ENCODE results near the gene LIPE.
A peak's percentile ranks its signal among the peaks of the same experiment; 100 is the strongest.

LIPE gene

DNA sequence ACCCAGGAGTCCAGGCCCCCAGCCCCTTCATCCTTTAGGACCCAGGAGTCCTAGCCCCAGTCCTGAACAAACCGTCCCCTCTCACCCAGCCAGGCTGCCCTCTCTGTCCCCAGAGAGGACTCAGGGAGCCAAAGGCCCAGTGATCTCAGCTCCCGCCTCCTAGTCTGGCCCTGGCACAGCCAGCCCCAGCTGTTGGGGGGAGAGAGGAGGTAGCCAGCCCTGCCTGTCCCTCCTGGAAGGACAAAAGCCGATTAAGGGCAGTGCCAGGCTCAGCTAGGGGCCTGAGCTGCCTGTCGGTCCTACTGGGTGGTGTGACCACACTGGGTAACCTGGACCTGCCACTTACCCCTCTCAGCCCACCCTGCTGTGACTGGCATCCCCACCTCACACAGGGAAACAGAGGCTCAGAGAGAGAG lies 14.5 kb downstream of the LIPE start:
- DNase-seq (ENCODE audit: low read depth): no peak

DNA sequence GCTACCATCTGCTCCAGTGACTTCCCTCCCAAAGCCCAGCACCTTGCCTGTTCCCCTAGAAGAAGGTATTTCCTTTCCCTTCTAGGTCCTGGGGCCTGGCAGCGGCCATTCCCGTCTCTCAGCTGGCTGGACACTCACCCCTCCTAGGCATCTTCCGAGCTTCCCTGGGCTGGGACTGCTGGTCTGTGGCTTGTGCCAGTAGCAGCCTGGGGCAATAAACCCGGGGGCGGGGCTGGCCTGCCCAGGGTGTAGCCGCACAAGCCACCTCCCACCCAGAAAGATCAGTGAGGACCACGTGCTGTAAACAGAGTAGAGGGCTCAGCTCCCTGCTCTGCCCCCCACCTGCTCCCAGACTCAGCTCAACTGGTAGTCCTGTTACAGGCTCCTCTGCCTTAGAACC lies 15.0 kb downstream of the LIPE start:
- DNase-seq (ENCODE audit: low read depth): no peak

DNA sequence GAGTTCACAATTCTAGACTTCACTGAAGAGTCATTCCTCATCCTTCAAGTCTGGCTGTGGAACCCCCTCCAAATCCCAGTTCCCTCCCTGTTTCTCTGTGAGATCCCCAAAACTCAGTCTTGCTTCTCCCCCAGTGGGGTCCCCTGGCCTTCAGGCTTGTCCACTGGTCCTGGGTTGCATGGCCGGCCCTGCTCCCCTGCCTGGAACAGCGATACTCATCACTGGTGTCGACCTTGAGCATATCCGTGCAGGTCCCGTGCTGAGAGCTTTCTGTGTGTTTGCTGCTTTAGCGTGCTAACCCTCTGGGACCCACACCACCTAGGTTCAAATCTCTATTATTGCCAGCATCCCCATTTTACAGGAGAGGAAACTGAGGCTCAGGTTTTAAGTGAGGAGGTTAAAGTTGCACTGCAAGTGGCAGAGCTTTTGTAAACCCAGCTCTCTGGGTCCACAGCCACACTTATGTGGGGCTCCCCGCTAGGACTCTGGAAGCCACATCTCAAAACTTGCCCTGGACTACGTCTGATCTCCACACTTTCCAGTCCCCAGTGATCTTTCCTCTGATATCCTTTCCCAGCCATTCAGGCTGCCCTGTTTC lies 15.5 kb downstream of the LIPE start:
- DNase-seq (ENCODE audit: low read depth): no peak

DNA sequence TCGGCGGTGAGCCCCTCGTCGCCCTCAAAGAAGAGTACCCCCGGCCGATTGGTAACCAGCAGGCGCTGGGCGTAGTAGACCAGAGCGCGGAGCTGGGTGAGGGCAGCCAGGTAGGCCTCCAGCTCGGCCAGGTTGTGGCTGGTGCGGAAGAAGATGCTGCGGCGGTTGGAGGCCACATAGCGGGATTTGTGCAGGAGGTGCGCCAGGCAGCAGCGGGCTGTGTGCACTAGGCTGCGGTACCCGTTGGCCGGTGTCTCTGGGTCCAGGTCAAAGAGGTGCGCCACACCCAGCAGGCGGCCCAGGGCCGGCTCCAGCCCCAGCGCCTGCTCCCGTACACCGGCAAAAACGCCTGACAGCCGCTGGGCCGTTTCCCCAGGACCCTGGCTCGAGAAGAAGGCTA lies 16.8 kb downstream of the LIPE start:
- no peak for DNase-seq (ENCODE audit: low read depth)

DNA sequence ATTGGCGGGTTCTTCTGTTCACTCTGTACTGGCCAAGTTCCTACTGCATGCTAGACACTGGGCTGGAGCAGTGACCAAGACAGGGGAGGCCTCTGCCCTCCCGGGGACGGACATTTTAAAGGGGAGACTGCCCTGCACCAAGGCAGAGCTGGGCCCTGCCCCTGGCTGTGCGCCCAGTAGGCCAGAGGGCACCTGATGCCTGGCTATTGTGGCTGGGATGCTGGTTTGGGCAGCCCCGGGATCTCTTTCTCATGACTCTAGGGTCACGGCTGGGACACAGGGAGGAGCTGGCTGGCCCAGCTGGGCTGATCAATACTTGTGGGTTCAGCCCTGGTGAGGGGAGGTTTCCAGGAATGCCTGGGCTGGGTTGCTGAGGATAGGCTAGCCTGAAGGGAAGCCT lies 17.7 kb downstream of the LIPE start:
- DNase-seq (ENCODE audit: low read depth): no peak

DNA sequence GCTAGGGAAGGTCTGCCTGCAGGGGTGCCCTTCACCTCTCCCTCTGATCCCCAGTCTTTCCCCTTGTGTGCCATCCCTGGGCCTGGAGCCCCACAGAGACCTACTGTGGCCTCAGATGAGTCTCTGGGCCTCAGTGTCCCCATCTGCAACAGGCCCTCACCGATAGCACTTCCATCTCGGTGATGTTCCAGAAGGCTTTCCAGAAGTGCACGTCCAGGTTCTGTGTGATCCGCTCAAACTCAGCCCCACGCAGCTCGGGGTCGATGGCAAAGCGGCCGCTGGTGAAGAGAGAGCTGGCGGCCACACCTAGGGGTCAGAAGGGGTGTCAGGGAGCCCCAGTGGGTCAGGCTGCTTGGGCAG lies 19.4 kb downstream of the LIPE start:
- DNase-seq (ENCODE audit: low read depth): no peak

DNA sequence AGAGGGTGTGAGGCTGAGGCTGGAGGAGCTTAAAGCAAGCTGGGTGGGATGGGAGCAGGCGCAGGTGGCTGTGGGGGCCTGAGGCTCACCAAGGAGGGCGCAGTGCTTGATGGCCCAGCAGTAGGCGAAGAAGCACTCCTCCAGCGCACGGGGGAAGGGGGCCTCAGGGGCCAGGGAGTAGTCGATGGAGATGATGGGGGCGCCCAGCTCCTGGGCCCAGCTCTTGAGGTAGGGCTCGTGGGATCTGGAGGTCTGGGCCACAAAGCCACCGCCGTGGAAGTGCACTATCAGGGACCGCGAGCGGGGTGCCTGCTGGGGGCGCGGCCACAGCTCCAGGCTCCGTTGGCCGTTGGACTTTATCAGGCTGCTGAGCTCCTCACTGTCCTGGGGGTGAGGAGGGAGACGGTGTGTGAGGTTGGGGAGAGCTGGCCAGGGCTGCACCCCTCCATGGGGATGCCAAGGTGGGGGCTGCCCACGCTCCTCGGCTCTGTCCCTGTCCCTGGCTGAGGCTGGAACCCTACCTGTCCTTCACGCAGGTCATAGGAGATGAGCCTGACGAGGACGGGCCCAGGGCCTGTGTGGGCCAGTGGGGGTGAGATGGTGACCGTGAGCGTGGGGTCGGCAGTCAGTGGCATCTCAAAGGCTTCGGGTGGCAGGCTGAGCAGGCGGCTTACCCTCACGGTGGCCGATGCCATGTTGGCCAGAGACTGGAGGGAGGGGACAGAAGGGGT lies 19.9 kb downstream of the LIPE start:
- no peak for DNase-seq (ENCODE audit: low read depth)

DNA sequence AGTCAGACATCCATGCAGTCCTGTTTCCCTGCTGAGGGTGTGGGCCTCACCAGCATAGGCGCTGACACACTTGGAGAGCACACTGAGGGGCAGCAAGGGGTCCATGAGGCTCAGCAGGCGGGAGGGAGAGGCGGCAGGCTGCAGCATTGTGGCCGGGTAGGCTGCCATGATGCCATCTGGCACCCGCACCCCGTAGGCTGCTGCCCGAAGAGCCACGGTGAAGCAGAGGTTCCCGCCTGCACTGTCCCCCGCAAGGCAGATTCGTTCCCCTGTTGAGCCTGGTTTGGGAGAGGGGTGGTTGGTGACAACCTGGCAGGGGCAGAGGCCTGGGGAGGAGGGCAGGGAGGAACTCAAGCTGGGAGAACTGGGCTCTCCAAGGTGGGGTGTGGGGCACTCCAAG lies 21.1 kb downstream of the LIPE start:
- DNase-seq (ENCODE audit: low read depth): no peak

DNA sequence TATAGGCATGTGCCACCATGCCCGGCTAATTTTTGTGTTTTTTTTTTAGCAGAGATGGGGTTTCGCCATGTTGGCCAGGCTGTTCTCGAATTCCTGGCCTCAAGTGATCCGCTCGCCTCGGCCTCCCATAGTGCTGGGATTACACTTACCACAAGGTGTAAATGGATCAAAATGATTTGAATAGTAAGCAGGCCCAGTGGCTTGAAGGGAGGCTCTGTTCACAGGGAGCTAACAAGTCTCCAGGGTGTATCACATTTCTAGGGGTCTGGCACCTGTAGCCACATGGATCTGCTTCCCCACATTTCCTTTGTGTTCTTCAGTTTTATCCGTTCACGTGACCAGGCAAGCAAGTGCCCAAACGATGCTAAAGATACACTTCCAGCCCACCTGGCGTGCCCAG lies 23.6 kb downstream of the LIPE start:
- no peak for DNase-seq (ENCODE audit: low read depth)

DNA sequence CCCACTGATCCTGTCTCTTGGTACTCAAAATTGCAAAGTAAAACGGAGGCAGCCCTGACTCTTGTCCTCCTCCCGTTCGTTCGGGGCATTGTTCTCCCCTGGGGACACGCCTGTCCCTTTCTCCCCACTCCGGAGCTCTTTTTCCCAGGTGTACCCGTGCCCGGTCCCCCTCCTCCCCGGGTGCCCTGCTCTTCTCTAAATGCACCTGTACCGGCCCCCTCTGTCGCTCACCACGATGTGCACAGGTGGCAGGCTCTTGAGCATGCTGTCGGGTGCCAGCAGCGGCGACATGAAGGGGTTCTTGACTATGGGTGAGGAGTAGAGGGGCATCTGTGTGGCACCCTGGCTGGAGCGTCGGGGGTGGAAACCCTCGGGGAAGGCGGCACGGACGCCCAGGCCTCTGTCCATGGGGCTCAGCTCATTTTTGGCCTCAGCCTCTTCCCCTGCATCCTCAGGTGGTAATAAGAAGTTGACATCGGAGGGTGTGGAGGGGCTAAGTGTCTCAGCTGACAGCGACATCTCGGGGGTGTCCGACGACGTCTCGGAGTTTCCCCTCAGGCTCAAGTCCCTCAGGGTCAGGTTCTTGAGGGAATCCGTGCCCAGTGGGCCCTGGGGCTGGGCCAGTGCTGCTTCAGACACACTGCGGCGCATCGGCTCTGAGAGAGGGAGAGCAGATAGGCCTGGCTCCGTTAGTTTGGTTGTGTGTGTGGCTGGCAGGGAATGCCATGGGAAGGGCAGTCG lies 24.6 kb downstream of the LIPE start:
- DNase-seq (ENCODE audit: low read depth): no peak

DNA sequence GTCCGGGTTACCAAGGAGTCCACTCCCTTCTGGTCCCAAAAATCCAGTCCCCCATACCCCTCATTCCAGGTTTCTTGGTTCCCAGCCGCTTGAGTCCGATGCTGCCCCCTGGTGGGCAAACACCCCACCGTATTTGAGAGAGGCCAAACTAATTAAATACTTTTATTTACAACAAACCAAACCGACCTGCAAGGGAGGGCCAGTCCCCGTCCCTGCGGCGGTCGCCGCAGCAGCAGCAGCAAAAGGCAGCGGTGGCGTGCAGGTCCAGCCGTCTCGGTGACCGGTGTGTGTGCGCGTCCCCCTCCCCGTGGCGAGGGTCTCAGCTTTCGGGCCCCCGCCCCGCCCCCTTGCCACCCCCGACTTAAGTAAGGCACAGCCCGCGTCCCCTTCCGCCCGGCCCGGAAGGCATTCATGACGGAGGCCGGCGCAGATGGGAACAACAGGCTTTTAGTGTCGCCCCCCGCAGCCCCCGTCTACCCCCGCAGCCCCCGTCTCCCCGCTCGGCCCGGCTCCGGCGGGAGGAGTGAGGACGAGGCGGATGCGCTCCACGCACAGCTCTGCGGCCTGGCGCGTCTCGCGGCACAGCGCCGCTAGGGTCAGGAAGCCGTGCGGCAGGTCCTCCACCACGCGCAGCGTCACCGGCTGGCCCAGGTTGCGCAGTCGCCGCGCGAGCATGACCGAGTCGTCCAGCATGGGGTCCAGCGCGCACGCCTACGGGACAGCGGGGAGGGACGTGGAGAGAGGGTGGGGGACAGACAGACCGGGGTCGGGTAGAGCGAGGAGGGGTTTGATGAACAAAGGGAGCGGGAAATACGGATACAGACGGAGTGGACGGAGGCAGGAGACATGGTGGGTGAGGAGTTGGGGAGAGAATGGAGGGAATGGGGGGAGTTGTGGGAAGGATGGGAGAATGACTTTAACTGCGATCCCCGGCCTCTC lies 25.6 kb downstream of the LIPE start:
- DNase-seq (ENCODE audit: low read depth): peak; percentile 70

DNA sequence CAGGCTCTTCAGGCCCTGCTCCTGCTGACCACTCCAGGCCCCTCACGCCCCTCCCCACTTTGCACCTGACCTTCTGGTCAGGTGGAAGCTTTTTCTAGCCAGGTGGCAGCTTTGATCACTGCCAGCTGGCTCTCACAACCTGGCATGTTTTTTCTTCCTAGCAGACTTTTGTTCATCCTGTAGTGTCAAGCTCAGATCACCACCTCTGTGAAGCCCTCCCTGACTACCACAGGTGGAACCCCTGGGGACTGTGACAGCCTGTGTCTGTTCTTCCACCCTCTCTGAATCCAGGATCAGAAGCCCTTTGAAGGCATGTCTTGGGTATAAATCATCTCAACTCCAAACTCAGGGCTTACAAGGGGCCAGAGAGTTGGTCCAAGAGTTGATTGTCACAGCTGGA lies 26.8 kb downstream of the LIPE start:
- no peak for DNase-seq (ENCODE audit: low read depth)

DNA sequence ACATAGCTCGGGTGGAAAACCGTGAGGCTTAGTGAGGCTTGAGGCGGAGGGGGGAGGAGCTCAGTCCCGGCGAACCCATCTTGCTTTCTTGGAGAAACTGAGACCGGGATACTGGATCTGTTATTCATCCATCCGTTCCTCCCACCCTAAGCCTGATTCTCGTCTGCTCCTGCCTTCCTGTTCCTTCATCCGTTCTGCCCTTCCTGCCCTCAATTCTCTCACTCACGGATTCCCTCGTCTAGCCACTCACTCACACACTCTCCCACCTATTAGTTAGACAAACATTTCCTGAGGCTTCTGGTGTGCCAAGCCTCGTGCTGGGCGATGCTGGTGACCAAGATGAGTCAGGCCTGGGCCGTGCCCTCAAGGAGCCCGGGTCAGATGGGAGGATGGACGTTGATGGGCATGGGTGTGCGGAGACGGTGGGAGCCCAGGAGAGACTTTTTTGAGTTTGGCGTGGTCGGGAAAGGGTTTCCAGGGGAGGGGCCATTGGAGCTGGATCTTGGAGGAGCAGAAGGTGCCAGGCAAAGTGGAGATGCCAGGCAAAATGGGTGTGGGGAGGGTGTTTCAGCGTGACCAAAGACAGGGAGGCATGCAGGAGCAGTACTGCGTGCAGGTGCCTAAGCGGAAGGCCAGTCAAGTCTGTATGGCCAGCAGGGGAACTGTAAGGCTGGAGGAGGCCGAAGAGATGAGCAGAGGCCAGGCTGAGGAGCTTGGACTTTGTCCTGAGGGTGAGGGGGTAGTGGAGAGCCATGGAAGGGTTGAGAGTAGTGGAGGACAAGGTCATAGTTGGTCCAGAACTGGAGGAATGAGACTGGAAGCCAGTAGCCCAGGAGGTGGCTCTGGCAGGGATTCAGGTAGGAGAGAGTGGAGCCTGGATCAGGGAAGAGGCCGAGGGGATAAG lies 29.7 kb downstream of the LIPE start:
- no peak for DNase-seq (ENCODE audit: low read depth)

DNA sequence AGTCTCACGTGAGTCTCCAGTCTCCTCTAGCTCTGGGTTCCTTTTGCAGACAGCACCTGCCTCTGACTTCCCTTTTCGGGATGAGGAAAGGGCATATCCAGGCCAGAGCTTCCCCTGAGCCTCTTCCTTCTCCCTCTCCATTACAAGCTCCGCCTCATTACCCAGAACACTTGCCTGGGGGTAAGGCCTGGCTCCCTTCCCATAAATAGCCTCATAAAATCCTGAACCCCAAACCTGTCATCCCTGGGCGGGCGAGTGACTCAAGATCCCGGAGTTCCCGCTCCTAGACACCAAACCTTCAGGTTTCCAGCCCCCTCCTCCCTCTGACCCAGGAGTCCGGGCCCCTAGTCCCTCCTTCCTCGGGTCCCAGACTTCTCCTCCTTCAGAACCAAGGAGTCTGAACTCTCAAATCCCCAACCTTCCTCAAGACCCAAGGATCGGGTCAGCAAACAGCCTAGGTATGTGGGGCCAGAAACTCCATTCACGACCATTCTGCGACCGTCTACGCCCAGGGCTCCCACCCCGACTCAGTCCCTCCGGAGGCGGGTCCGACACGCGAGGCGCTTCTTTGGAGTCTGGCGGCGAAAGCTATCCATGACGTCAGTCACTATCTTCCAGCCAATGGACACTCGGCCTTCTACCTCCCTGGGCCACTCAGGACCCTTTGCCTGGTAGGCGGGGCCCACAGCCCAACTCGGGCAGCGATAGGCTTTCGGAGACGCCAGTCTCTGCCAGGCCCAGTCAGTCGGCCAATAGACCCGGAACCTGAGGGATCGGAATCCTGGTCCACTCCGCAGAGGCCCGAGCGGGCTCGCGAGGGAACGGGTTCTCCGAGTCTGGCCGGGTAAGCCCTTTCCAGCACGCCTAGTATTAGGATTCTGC lies 30.6 kb downstream of the LIPE start:
- peak; percentile 99 for DNase-seq (ENCODE audit: low read depth)

DNA sequence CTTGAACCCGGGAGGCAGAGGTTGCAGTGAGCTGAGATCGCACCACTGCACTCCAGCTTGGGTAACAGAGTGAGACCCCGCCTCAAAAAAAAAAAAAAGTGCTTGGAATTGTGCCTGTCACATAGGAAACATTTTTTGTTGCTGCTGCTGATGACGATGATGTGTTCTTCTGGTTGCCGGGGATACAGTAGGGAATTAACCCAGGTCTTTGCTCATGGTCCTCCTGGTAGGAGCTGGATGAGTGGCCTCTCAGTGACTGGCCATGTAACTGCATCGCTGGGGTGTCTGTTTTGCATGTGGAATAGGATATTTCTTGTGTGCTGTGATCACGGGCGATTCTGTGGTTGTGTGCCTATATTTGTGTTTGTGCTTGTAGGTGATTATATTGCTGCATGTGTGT lies 32.4 kb downstream of the LIPE start:
- no peak for DNase-seq (ENCODE audit: low read depth)

DNA sequence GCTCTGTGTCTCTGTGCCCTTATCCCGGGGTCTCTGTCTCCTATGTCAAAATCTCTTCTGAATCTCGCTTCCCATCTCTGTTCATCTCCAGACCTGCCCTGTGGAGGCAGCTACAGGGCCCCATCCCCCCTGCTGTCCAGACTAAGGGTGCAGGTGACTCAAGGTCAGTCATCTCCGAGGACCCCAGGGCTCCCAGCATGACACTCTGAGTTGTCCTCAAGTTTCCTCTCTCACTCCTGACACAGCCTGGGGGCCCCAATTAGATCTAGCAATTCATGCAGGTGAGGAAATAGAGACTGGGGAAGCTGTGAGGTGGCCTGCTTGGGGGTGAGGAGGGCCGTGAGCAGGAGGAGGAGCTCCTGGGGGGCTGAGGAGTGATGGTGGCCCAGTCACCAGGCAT lies 35.0 kb downstream of the LIPE start:
- no peak for DNase-seq (ENCODE audit: low read depth)

DNA sequence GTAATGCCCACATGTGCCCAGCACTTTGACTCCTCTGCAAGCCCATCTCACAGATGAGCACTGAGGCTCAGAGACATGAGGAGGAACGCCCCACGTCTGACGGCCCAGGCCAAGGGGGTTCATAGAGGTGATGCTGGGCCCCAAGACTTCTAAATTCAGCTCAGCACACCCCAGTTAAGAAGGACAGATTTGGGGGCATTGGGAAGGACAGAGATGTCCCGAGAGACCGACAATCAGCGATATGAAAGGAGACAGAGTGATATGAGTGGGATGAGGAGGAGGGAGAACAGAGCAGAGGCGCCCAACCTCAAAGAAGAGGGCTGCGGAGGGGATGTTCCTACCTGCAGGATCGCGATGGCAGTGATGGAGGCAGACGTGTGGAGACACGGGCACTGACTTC lies 37.3 kb downstream of the LIPE start, which contains the start of gene CNFN:
Gene CNFN (minus strand): TSS at position 399 of the 400 bp plus-strand sequence. CDS start 1,260 bp downstream, outside the sequence.
- DNase-seq (ENCODE audit: low read depth): no peak

DNA sequence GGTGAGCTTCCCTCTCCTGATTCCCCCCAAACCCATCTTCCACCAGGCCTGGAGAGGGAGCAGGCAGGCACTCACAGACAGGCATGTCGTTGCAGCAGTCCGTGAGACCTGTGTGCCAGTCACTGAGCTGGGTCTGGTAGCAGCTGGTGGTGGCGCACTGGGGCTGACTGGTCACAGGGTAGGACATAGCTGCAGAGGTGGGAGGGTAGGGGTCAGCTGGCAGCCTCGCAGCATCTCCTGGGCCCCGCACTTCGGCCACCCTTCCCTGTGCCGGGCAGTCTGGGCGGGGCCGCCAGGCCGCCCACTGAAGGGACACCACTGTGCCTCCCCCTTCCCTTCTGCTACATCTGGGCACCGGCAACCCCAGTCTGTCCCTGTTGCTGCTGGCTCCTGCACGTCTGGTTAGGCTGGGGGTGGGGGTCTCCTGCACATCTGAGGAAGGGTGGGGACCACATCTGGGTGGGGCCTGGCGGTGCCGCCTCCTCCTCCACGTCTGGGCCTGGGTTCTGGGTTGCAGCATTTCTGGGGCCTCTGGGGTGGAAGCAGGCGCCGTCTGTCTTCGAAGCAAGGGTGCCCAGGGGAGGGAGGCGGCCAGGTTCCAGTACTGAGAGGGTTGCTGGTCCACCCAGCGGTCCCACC lies 38.2 kb downstream of the LIPE start:
- no peak for DNase-seq (ENCODE audit: low read depth)

DNA sequence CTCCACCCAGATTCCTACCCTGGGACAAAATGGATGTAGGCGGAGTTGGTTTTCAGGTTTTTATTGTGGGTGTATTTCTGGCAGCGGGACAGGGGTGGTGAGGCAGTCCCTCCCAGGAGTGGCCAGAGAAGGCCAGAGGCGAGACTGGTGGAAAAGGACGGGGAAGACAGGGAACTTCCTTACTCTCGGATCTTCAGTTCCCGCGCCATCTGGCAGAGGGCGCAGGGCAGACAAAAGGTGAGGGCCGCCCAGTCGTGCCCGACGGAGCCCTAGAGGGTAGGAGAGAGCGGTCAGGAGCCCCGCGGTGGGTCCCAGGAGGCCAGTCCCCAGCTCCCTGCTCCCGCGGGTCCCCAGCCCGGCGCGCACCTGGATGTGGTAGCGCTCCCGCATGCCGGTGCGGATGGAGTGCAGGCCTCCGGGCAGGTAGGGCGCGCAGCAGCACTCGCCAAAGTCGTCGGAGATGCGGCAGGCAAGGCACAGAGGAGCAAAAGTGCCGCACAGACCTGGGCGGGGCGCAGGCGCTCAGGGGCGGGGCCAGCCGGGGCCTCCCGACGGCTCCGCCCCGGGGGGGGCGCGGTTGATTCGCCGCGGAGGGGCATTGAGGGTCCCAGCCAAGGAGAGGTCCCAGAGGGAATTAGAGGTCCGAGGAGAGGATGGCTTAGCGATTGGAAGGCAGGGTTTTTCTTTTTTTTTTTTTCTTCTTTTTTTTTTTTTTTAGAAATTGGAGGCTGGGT lies 40.0 kb downstream of the LIPE start:
- peak; percentile 36 for DNase-seq (ENCODE audit: low read depth)
